NCI-H2029 (cell line): ENCODE results near the gene RASA4.
"Not testable (repeated sequence)": the region's sequence is repeated elsewhere in the genome, so short reads cannot be mapped to it uniquely, and the experiment has no call there.

ENCODE experiments used
- DNase-seq: peaks from one replicate; lab custom pipeline; 2025; lab: John Stamatoyannopoulos, UW

The RASA4 gene

GRCh38 chr7:102604431-102605145 lies 12.0 kb downstream of the RASA4 start:
- not testable (repeated sequence) for DNase-seq

DNA sequence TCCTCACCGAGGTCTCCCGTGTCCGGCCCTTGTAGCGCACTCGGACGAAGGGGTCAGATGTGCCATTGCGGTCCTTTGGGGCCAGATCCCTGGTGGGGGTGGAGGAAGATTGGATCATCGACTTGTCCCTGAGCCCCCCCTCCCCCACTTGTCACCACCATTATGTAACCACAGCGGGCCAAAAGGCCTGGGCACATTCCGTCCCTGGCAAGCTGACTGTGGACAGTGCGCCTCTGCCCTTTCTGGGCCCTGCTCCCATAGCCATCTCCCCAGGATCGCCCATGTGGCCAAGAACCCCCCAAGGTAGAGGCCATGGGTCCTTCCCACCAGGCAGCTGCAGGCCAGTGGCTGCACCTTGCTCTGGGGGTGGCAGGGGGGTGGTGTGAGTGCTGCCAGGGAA lies 14.2 kb downstream of the RASA4 start:
- DNase-seq, result not testable (repeated sequence)

- not testable (repeated sequence) for DNase-seq
Observed at GRCh38 chr7:102599699-102600098, 16.9 kb downstream of the RASA4 start.

- DNase-seq, result not testable (repeated sequence)
Observed at GRCh38 chr7:102596036-102596435, 20.5 kb downstream of the RASA4 start.

DNA sequence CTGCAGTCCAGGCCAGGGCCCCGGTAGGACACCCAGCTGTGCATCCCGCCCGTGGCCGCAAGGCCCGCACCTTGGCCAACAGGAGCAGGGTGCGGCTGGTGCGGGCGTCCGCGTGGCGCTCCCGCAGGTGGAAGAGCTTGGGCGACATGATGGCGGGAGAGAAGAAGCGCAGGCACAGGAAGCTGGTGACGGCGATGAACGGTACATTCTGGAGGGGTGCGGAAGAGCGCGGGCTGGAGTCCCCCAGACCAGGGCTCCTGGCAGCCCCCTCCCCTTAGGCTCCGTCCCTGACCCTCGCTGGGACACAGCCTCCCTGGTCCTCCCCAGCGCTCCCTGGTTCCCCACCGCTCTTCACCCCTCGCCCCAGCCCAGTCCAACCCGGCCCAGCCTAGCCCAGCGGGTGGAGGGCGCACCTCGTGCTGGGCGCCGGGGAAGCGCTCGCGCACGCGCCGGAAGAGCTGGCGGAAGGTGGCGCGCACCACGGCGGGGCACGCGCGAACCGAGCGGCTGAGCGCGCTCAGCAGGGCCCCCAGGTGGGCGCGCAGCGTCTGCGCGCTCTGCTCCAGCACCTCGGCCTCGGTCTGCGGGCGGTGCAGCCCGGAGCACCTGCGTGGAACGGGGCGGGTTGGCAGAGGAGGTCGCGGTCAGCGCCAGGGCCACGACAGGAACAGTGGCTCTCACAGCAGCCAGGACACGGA lies 22.8 kb downstream of the RASA4 start:
- DNase-seq, result not testable (repeated sequence)

GRCh38 chr7:102592477-102593019 lies 24.0 kb downstream of the RASA4 start:
- DNase-seq, result not testable (repeated sequence)

DNA sequence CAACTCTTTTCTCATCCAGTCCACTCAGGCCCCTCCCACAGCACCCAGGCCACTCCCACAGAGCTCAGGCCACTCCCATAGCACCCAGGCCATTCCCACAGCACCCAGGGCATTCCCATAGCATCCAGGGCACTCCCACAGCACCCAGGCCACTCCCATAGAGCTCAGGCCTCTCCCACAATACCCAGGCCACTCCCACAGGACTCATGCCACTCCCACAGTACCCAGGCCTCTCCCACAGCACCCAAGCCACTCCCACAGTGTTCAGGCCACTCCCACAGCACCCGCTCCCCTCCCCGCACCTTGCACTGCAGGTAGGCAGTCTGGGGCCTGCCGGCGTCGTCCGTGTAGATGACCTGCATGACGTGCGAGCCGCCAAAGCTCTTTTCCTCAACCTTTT lies 26.7 kb downstream of the RASA4 start:
- not testable (repeated sequence) for DNase-seq

DNA sequence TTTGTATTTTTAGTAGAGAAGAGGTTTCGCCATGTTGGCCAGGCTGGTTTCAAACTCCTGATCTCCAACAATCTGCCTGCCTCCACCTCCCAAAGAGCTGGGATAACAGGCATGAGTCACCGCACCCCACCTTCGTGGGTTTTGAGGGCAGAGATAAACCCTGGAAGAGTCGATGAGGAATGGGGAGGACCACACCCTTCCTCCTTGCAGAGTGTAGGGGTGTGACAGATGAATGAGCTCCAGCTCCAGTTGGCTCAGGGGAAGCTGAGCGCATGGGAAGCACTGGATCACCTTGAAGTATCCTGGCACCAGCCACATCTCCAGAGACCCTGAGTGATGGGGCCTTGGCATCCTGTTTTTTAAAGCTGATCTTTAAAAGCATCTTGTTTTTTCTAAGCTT lies 33.1 kb downstream of the RASA4 start:
- not testable (repeated sequence) for DNase-seq

- DNase-seq, result not testable (repeated sequence)
Observed at GRCh38 chr7:102581722-102582121, 34.8 kb downstream of the RASA4 start.

GRCh38 chr7:102578486-102578885 lies 38.1 kb downstream of the RASA4 start:
- DNase-seq, result not testable (repeated sequence)

- not testable (repeated sequence) for DNase-seq
Observed at GRCh38 chr7:102577315-102578240, 39.0 kb downstream of the RASA4 start.

DNA sequence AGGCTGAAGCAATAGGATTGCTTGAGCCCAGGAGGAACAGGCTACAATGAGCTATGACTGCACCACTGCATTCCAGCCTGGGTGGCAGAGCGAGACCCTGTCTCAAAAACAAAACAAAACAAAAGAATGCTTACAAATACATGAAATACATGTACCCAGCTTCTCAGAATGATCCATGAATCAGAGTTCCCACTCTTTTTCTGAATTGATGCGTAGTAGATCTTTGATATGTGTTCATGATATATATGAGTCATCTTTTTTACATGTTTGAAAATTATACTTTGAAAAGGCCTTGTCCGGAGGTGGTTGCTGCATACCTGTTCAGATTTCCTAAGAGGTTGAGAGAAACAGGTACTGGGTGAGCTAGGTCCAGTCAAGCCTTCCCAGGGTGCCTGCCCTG lies 40.2 kb downstream of the RASA4 start:
- not testable (repeated sequence) for DNase-seq

DNA sequence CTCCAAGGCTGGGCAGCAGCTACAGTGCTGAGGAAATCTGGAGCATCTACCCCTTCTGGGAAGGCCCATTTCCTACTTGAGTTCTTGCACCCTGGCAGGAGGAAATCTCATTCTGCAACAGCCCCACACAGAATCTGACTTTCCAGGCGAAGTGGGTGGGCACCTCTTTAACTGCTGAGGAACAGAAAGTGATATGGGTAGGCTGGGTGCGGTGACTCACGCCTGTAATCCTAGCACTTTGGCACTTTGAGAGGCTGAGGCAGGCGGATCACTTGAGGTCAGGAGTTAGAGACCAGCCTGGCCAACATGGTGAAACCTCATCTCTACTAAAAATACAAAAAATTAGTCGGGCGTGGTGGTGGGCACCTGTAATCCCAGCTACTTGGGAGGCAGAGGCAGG lies 41.9 kb downstream of the RASA4 start:
- DNase-seq, result not testable (repeated sequence)

DNA sequence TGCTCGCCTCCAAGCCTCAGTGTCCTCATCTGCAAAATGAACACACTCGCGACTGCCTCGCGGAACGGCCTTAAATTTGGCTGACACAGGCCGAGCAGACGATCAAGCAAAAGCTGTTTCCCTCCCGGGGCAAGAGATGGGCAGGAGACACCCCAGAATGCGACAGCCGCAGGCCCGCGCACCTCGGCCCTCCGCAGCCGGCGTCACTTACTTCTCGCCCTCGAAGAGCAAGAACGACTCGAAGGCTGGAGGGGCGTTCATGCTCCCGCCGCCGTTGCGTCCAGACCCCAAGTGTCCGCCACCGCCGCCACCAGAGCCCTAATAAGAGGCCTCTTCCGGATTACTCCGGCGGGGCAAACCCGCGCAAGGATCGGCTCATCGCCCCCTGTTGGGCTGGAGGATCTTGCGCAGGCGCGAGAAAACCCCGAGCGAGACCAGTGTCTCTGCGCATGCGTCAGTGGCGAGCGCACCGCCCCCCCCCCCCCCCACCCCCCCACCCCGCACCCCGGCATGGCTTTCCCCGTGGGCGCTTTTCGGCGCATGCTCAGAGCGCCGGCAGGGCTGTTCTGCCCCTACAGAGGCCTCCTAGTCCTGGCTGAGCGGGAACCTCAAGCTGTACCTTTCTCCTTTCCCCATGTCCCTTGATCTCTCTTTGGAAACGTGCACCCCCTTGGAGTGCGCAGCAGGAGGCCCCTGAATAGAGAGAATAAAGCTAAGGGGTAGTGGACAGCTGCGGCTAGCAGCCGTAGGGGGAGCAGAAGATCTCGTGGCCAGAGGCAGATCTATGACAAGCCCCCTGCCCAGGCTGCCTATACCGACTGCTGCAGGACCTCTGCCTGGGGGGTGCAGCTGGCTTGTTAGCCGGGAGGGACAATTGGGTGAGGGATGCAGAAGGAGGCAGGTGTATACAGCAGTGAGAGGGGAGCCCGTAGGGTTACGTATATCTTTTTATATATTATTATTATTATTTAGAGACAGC lies 44.0 kb downstream of the RASA4 start, which contains the start of gene POLR2J3:
Gene POLR2J3 (minus strand): TSS at position 323 of the 979 bp plus-strand sequence. CDS start 62 bp downstream, at position 261.
- DNase-seq, result not testable (repeated sequence)

GRCh38 chr7:102568620-102569019 lies 47.9 kb downstream of the RASA4 start:
- not testable (repeated sequence) for DNase-seq

GRCh38 chr7:102550808-102551422 lies 65.6 kb downstream of the RASA4 start, which contains the start of gene SPDYE2:
Gene SPDYE2, plus strand, starts transcription at chr7:102551226. Its CDS starts 2,030 bp downstream, at chr7:102553256.
- DNase-seq, result not testable (repeated sequence)

GRCh38 chr7:102546353-102546752 lies 70.2 kb downstream of the RASA4 start:
- not testable (repeated sequence) for DNase-seq

GRCh38 chr7:102545288-102545687 lies 71.3 kb downstream of the RASA4 start:
- DNase-seq, result not testable (repeated sequence)

GRCh38 chr7:102544372-102544771 lies 72.2 kb downstream of the RASA4 start:
- not testable (repeated sequence) for DNase-seq

- DNase-seq, result not testable (repeated sequence)
Observed at GRCh38 chr7:102543596-102543995, 73.0 kb downstream of the RASA4 start, which contains the start of gene UPK3BL2. Gene UPK3BL2, minus strand, starts transcription at chr7:102543696. Its CDS starts 60 bp downstream, at chr7:102543636.
